Measurements from ENCODE around the gene FBXL13.
"Not testable (repeated sequence)": the region's sequence is repeated elsewhere in the genome, so short reads cannot be mapped to it uniquely, and the experiment has no call there.

The FBXL13 gene

DNA sequence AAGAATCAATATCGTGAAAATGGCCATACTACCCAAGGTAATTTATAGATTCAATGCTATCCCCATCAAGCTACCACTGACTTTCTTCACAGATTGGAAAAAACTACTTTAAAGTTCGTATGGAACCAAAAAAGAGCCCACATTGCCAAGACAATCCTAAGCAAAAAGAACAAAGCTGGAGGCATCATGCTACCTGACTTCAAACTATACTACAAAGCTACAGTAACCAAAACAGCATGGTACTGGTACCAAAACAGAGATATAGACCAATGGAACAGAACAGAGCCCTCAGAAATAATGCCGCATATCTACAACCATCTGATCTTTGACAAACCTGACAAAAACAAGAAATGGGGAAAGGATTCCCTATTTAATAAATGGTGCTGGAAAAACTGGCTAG lies 53.7 kb downstream of the FBXL13 start:
- not testable (repeated sequence) for DNase-seq

DNA sequence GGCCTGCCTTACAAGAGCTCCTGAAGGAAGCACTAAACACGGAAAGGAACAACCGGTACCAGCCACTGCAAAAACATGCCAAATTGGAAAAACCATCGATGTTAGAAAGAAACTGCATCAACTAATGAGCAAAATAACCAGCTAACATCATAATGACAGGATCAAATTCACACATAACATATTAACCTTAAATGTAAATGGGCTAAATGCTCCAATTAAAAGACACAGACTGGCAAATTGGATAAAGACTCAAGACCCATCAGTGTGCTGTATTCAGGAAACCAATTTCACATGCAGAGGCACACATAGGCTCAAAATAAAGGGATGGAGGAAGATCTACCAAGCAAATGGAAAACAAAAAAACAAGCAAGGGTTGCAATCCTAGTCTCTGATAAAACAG lies 56.3 kb downstream of the FBXL13 start:
- not testable (repeated sequence) for DNase-seq

DNA sequence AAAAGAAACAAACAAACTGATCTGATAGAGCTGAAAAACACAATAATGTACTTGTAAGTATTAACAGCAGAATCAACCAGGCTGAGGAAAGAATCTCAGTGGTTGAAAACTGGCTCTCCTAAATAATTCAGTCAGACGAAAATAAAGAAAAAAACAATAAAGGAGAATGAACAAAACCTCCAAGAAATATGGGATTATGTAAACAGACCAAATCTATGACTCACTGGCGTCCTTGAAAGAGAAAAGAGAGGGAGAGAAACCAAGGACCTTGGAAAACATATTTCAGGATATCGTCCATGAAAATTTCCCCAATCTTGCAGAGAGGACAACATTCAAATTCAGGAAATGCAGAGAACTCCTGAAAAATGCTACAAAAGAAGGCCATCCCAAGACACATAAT lies 62.9 kb downstream of the FBXL13 start:
- DNase-seq, result no peak

DNA sequence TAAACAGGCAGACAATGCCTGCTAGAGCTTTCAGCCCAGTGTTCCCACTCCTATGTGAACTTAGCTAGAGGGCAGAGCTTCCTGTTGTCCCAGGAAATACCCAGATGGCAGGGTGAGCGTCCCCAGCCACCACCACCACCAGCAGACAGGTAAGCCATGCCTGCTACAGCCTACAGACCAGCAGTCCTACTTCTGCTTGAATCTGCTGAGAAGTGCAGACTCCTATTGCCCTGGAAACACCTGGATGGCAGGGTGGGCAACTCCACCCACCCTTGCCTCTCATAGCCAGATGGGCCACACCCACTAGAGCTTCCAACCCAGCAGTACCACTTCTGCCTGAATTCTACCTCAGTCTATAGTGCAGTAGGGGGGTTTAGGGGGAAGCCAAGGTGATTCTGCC lies 64.4 kb downstream of the FBXL13 start:
- DNase-seq, result no peak

DNA sequence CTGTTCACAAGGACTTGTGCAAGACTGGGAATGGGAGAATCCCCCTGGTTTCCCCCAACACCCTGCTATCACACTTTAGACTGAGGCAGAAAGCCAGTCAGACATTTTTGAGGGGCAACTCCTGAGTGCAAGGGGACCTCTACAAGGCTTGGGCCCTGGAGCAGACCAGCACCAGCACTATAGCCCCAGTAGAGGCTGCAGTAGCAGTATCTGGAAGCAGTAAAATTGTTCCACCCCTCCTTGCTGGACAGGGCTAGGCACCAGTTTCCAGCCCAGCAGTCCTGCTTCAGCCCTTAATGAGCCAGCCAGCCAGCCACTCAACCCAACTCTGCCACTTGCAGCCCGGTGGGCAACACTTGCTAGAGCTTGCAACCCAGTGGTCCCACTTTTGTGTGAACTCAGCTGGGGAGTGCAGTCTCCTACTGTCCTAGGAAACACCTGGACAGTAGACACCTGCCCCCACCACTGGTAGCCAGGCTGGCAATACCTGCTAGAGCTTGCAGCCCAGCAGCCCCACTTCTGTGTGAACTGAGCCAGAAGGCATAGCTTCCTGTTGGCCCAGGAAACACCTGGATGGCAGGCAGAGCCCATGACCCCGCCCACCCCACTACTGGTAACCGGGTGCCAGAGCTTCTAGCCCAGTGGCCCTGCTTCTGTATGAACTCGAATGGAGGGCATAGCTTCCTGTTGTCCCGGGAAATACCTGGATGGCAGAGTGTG lies 65.0 kb downstream of the FBXL13 start:
- DNase-seq, result no peak

DNA sequence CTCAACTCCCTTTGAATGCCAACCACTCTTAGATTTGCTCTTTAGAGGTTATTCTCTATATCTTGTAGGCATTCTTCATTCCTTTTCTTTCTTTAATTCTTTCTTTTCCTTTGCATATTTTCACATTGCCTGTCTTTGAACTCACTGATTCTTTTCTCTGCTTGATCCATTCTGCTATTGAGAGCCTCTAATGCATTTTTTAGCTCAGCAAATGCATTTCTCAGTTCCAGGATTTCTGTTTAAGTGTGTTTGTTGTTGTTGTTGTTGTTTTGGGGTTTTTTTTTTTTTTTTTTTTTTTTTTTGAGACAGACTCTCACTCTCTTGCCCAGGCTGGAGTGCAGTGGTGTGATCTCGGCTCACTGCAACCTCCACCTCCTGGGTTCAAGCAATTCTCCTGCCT lies 71.6 kb downstream of the FBXL13 start:
- no peak for DNase-seq

DNA sequence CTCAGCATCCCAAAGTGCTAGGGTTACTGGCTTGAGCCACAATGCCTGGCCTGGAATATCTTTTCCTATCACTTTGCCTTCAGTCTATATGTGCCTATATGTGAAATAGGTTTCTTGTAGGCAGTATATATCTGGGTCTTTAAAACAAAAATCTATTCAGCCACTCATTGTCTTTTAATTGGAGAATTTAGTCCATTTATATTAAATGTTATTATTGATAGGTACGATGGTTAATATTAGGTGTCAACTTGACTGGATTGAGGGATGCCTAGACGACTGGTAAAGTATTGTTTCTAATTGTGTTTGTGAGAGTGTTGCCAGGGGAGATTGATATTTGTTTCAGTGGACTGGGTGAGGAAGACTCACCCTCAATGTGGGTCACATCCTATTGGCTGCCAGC lies 73.4 kb downstream of the FBXL13 start:
- DNase-seq, result no peak

DNA sequence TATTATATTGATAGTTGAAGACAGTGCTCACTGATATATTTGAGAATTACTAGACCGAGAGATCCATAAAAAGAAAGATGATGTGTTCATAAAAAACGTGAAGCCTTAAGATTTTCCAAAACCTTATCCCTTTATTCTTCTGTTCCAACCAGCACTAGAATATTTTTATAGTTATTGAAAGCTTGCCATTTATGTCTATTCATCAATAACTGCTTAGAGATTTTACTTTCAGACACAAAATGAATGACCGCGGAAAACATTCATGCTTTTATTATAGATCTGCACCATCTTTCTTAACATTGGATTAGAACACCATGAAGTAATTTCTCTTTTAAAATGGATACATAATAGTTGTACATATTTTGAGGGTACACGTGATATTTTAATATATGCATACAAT lies 77.6 kb downstream of the FBXL13 start:
- DNase-seq, result no peak

DNA sequence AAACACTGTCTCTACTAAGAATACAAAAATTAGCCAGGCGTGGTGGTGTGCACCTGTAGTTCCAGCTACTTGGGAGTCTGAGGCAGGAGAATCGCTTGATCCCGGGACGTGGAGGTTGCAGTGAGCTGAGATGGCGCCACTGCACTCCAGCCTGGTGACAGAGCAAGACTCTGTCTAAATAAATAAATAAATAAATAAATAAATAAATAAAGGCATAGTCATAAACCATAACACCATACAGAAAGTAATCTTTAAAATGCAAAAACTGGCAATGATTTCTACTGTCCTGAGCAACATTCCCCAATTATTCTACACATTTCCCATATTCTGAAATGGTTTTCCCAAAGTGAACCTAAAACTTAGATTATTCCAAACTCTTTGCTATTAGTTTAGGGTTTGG lies 79.0 kb downstream of the FBXL13 start:
- not testable (repeated sequence) for DNase-seq

DNA sequence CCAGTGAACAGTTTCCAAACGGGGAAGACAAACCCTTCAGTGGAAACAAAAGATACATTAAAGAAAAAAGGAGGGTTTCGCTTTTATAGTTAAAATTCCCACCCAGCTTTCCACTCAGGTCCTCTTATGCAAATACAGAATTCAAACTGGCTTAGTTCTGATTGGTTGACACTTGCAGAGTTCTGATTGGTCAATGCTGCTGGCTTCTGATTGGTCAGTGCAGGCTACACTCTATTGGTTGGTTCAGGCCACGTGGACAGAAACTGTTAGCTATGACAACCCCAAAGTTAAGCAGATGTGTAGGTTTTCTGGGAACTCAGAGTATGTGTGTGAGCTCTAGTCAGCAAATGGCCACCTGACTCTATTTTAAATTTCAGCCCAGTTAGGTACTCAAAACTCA lies 80.0 kb downstream of the FBXL13 start:
- DNase-seq, result no peak

DNA sequence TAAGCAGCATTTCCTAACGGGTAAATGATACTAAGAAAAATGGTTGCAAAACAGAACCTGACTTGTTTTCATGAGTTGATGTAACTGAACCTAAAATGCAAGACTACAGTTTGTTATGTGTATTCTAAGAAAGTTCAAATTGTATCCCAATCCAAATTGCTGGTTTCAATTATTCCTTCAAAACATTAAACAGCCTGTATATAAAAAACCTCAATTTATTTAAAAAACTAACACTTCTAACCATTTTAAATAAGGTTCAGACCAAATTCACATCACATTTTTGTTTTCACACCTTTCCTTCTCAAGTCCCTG lies 80.9 kb downstream of the FBXL13 start:
- DNase-seq, result no peak

DNA sequence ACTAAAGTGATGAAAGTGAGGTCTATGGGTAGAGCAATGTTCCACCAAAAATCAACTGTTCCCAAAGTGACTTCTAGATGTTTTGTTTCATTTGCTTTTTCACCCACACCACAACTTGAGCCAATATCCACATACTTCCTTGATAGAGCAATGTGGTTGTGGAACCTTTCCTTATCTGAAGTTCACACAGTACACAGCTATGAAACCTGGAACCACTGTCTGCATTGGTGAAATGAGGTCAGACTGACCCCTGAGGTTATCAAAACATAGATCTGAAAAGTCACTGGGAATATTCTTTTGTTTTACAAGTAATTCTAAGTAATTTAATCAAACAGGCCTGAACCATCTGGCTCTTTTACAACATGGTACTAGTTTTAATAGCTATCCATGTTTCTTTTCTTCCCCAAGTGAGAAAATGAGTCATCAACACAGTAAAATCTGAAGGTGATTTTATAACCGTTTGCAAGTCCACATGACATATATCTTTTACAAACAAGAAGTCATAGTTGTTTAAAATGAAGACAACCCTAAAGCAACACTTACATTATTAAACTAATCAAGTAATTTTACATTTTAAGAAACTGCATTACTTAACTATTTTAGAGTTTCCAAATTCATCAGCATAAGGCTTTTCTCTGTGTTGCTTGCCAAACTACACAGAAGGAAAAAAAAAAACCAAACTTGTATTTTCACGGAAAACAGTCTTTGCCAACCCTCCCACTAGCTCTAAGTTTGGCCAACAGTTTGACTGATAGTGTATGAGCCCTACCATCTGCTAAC lies 81.5 kb downstream of the FBXL13 start:
- peak; percentile 70 for DNase-seq

DNA sequence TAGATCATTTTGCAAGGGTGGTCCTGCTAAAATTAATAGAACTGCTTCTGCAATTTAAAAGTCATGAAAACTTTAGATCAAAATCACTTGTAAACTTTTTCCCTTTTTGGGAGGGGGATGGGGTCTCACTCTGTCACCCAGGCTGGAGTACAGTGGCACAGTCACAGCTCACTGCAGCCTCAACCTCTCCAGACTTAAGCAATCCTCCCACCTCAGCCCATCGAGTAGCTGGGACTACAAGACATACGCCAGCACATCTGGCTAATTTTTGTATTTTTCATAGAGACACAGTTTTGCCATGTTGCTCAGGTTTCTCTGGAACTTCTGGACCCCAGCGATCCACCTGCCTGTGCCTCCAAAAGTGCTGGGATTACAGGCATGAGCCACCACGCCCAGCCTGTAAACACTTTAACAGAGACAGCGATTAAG lies 82.1 kb downstream of the FBXL13 start:
- no peak for DNase-seq

DNA sequence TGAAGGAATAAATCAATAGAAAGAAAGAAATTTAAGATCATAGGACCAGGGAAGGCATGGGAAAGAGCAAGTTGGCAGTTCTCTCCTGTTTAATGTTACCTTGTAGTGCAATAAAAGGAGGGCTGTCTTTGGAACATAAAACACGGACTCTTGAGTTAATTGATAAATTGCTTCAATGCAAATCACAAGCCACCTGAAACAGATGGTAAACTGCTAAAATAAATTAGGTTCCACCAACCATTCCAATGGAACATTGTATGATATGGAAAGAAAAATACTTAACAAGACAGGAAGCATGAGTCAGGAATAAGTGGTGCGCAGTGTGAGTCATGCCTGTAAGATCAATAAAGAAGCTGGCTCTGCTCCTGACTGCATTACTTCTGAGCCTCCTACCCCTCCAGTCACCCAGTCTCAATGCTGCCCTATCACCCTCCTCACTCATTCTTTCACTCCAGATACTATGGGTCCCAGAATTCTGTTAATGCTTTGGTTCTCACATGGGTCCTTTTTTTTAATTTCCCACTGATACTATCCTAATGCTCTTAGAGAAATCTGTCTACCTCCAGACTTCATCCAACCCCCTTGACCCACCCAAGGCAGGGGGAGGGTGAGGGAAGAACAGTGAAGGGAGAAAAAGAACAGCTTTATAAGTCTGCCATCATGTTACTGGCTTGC lies 82.9 kb downstream of the FBXL13 start:
- peak; percentile 92 for DNase-seq

DNA sequence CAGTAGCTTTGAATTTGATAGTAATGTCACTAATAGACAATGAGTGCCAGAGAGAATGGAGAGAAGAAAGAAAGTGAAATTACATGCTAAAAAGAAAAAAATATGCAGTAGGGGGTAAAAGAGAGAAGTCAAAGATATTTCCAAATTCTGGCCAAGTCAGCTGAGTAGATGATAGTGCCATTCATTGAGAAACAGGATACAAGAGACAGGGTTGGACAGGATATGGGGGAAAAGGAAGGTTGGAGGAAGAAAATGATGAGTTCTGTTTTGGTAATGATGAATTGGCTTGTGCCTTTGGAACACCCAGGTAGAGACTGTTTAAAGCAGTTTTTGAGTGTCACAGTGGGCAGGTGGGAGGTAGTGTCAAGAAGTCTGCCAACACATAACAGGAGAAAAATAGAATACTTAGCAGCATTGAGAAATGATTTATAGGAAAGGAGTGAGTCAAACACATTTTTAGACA lies 83.5 kb downstream of the FBXL13 start:
- DNase-seq, result no peak

DNA sequence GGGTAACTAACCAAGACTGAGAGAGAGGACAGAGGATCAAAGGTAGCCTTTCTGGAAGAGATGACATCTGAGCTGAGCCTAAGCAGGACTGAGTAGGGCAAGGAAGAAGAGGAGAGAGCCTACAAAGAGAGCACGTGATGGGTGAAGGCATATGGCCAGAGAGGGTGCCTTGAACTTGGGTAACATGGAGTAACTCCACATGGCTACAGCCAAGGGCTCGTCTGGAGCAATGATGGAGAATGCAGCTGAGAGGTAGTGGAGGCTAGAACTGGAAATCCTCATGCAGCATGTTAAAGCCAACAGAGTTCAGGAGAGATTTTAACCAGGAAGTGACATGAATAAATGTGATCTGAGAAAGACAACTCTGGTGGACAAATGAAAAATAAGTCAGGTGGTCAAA lies 84.0 kb downstream of the FBXL13 start:
- no peak for DNase-seq

DNA sequence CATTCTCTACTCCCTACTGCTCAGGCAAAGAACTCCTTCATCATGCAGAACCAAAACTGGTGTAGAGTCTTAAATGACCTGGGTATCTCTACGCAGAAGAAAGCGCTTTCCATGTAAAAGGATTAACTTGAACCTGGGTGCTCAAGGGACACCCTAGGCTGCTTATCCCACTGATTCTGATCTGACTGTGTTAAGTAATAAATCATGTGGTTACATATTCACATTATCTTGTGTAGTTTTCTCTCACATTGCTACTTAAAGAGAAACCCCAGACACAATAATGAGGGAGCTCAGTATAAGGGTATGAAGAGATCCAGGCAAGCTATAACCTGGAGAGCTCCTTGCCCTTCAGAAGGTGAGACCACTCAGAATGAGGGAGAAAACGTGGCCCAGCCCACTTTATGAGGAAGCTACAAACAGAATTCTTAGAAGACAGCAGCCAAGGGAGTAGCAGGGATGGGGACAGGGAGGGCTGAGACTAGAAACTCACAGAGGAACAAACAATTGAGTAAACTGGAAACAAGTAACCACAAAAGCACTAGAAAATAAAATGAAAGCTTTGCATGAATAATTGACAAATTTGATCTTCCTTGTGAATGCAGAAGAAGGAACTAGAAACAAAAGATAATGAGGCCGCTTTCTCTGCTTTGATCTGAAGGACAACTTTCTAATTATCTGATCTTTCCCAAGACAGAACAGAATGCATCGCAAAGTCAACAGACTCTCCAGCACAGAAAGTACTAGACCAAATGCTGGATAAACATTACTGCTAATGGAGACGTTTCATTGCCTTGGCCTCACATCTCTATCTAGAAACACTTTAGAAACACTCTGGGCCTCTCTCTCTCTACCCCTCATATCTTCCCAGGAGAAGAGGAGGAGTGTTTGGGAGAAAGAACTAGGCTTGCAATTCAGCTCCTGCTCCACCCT lies 85.7 kb downstream of the FBXL13 start:
- no peak for DNase-seq

DNA sequence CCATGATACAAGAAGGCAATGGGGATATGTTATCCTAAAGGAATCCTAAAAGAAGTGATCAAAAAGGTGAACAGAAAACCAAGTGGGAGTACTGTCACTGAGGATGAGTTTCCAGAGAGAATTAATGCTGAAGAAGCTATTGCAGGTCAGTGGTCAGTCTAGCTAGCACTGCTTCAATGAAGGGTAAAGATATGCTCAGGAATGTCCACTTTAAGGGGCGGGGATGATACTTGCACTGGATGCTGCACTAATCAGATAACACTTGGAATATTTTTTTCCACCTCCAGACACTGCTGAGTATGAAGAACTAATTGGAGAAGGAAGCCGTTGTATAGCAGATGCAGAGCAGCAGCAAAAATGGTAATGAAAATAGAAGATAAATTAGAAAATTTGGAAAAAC lies 86.5 kb downstream of the FBXL13 start:
- no peak for DNase-seq

DNA sequence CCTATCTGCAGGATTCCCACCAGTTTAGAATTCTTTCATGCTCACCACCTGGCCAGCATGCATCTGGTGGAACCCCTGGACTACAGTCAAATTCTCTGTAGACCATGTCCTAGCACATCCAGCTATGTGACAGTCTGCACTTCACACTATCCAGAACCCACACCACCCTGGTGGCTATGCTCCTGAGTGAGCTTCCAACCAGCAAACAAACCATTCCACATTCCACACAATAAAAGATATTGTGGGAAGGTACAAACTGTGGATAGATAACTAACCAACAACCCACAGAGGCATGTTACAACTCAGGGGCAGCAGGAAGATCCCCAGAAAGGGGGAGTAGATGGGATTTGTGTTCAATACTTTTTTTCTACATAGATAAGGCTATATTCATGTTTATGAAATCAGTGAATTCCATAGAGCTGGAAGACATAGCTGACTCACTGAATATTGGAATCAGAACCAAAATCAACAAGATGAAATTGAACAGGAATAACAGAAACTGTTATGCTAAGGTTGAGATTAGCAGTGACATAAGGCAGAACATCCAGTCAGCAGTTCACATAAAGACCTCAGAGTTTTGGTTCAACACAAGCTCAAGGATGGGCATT lies 89.3 kb downstream of the FBXL13 start:
- no peak for DNase-seq

DNA sequence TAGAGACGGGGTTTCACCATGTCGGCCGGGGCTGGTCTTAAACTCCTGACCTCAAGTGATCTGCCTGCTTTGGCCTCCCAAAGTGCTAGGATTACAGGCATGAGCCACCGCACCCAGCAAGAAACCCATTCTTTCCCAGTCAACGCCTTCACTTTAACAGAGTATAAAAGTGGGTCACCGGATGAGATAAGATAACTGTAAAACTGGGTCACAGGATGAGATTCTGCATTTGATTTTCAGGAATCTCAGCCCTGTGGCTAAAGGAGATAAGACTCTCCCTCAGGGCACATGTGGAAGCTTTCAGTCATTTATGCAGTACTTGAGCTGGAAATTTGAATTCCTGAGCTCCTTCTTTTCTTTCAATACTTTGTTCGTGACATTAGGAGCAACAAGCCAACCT lies 91.0 kb downstream of the FBXL13 start:
- no peak for DNase-seq

DNA sequence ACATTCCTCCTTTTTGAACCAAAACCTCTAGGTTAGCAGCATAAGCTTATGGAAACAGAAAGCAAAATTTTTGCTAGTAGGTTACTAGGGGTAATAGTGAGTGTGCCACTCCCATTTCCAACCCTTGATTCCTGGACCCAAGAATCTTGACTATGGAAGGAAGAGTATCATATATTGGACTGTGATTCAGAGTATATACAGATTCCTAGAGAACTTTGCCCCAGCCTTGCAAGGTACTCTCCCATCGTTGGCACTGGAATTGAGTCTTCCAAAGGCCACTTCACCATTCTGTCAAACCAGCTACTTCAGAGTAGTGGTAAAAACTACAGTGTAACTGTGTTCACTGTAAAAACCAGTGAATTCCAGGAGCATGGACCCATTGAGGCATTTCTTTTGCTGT lies 92.4 kb downstream of the FBXL13 start:
- DNase-seq, result no peak

DNA sequence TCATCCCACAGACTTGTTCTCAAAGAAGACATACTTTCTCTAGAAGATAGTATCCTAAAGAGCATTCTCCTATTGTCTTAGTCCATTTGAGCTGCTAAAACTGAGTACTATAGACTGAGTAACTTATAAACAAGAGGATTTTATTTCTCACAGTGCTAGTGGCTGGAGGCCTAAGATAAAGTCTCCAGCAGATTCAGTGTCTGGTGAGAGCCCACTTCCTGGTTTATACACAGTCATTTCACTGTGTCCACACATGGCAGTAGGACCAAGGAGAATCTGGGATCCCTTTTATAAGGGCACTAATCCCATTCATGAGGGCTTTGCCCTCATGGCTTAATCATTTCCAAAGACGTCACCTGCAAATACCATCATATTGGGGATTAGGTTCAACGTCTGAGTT lies 93.1 kb downstream of the FBXL13 start:
- no peak for DNase-seq

DNA sequence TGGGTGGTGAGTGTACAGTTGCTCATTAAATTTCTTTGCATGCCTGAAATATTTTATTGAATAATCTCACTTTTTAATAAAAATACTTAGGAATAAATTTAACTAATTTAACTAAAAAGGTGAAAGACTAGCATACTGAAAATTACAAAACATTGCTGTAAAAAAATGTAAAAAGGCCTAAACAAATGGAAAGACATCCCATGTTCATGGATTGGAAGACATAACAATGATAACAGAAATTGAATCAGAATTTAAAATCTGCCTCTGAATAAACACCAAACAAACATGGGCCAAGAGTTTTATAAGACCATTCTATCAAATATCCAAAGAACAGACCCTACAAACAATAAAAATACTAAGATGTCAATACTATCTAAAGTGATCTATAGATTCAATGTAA lies 94.9 kb downstream of the FBXL13 start:
- DNase-seq, result no peak
